ENCODE results near the gene CLCA4. TPM values are rescaled to one million over a fixed set of nuclear protein-coding genes. Genes with fewer than 3 reads are reported as not detected.

The CLCA4 gene
- total RNA-seq, 1 donor from 2014 or later: 0.27 TPM

DNA sequence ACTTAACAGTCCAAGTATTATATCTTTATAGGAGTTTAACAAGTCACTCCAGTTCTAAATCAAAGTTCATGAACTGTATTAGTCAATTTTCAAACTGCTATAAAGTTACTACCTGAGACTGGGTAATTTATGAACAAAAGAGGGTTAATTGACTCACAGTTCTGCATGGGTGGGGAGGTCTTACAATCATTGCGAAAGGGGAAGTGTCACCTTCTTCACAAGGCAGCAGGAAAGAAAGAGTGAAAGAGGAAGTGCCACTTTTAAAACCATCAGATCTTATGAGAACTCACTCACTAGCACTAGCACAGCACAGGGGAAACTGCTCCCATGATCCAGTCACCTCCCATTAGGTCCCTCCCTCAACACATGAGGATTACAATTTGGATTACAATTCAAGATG lies 70.0 kb downstream of the CLCA4 start:
- no peak overlapping the region for H3K27ac ChIP-seq (replicated peaks)
- peaks cover 41% of the 10 kb centered on the region for H3K9me3 ChIP-seq (replicated peaks)
- intact Hi-C loops (cut with micrococcal nuclease): no loop called here

DNA sequence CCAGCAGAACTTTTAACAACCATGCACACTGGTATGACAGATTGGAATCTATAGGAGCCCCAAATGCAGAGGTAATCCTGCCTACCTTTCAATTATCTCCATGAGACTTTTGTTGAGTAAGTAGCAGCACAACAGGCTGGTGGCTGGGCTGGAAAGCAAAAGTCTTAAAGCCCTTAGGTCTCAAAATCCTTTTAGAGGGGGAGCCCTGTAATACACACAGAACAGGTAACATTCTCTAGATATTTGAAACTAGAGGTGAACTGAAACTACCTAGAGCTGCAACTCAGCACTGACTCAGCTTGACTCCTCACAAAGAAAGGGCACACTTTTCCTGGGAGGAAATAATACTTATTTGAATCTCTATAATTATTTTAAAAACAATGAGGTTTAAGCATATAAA lies 71.5 kb downstream of the CLCA4 start:
- TF ChIP-seq, protein P1, sequence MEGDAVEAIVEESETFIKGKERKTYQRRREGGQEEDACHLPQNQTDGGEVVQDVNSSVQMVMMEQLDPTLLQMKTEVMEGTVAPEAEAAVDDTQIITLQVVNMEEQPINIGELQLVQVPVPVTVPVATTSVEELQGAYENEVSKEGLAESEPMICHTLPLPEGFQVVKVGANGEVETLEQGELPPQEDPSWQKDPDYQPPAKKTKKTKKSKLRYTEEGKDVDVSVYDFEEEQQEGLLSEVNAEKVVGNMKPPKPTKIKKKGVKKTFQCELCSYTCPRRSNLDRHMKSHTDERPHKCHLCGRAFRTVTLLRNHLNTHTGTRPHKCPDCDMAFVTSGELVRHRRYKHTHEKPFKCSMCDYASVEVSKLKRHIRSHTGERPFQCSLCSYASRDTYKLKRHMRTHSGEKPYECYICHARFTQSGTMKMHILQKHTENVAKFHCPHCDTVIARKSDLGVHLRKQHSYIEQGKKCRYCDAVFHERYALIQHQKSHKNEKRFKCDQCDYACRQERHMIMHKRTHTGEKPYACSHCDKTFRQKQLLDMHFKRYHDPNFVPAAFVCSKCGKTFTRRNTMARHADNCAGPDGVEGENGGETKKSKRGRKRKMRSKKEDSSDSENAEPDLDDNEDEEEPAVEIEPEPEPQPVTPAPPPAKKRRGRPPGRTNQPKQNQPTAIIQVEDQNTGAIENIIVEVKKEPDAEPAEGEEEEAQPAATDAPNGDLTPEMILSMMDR (IDR thresholded peaks at IDR 0.05; ENCODE audit: borderline replicate concordance): no peak
- no peak overlapping the region for H3K4me3 ChIP-seq
- no peaks in the 10 kb centered on the region for H3K4me1 ChIP-seq
- H3K27me3 ChIP-seq (ENCODE audit: low read depth): no peaks in the 10 kb centered on the region
- DNase-seq: no peak
- no peaks in the 10 kb centered on the region for H3K36me3 ChIP-seq
- H3K27ac ChIP-seq (replicated peaks): no peak overlapping the region
- H3K9me3 ChIP-seq (replicated peaks): peaks cover 41% of the 10 kb centered on the region
- intact Hi-C loops (cut with micrococcal nuclease): no loop called here

More for the DNA sequence above, 70.0 kb downstream of the CLCA4 start:
- TF ChIP-seq, protein P1 (IDR thresholded peaks at IDR 0.05; ENCODE audit: borderline replicate concordance): no peak
- H3K4me3 ChIP-seq: no peak overlapping the region
- no peaks in the 10 kb centered on the region for H3K27me3 ChIP-seq (ENCODE audit: low read depth)
- H3K36me3 ChIP-seq: no peaks in the 10 kb centered on the region
- DNase-seq: no peak
- no peaks in the 10 kb centered on the region for H3K4me1 ChIP-seq

DNA sequence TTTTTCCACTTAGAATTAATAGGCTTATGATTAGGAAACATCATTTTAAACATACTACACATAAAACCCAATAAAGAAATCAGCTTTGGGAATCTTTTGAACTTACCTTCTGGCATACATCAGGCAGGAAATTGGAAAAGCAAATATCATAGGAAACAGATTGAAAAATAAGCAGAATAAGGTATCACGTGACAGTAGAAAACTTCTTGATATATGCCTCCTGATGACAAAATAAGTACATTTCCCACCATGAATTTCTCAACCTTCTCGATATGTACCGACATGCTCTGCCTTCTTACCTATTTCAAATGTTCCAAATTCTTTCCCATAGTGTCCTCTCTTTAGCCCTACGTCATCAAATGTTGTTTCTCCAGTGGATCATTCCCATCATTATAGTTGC lies 72.4 kb downstream of the CLCA4 start:
- no peaks in the 10 kb centered on the region for H3K36me3 ChIP-seq
- H3K9me3 ChIP-seq (replicated peaks): peaks cover 41% of the 10 kb centered on the region
- TF ChIP-seq, protein P1 (IDR thresholded peaks at IDR 0.05; ENCODE audit: borderline replicate concordance): no peak
- no peaks in the 10 kb centered on the region for H3K4me1 ChIP-seq
- intact Hi-C loops (cut with micrococcal nuclease): no loop called here
- H3K4me3 ChIP-seq: no peak overlapping the region
- H3K27me3 ChIP-seq (ENCODE audit: low read depth): no peaks in the 10 kb centered on the region
- no peak for DNase-seq
- H3K27ac ChIP-seq (replicated peaks): no peak overlapping the region

DNA sequence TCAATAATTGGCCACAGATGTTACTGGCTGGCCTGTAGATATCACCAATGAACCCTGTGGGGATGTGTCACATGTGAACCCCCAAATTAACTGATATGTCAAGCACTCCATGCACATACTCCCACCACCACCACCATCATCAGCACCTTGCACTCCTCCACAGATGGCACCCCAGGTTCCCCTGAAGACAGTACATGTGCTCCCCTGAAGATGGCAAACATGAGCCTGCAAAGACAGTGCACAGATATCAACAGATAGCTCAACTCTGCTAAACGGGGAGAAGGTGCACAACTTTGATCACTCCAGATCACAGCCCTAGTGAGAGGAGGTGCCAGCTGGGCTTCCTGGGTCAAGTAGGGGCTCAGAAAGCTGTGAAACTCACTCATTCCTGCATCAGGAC lies 74.4 kb downstream of the CLCA4 start:
- DNase-seq: no peak
- H3K27me3 ChIP-seq (ENCODE audit: low read depth): no peaks in the 10 kb centered on the region
- H3K4me1 ChIP-seq: no peaks in the 10 kb centered on the region
- intact Hi-C loops (cut with micrococcal nuclease): no loop called here
- H3K4me3 ChIP-seq: no peak overlapping the region
- peaks cover 53% of the 10 kb centered on the region for H3K9me3 ChIP-seq (replicated peaks)
- H3K36me3 ChIP-seq: no peaks in the 10 kb centered on the region
- no peak overlapping the region for H3K27ac ChIP-seq (replicated peaks)
- TF ChIP-seq, protein P1 (IDR thresholded peaks at IDR 0.05; ENCODE audit: borderline replicate concordance): no peak

Other genes with a start within 250 kb of the CLCA4 start
- gene ODF2L, start 150.8 kb upstream of the CLCA4 start, total RNA-seq: 6.4 TPM
- not detected for gene CLCA2, start 122.9 kb upstream of the CLCA4 start, total RNA-seq
- gene CLCA1, start 78.2 kb upstream of the CLCA4 start, total RNA-seq: 0.05 TPM
- 114 TPM for gene SH3GLB1, start 157.5 kb downstream of the CLCA4 start, total RNA-seq